NCI-H2227 (cell line): ENCODE data around the gene SNAPC4.

ENCODE experiments used
- DNase-seq: peaks from one replicate; lab custom pipeline; 2025; ENCODE audit not compliant: unreplicated experiment; lab: John Stamatoyannopoulos, UW

Gene SNAPC4

DNA sequence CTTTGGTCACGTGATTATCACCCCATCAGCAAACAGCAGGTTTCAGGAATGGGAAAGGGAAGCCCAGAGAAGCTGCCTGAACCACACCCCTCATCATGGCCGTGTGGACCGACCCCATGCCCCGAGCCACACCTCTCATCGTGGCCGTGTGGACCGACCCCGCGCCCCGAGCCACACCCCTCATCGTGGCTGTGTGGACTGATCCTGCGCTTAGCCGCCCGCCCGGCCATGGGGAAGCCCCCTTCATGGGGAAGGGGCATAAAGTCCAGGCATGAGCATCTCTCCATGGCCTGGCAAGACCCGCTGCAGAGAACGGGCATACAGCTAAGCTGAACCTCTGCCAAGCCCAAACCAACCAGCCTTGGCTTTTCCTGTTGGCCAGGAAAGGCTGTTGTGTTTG, 6.4 kb downstream of the SNAPC4 start:
- DNase-seq: no peak

DNA sequence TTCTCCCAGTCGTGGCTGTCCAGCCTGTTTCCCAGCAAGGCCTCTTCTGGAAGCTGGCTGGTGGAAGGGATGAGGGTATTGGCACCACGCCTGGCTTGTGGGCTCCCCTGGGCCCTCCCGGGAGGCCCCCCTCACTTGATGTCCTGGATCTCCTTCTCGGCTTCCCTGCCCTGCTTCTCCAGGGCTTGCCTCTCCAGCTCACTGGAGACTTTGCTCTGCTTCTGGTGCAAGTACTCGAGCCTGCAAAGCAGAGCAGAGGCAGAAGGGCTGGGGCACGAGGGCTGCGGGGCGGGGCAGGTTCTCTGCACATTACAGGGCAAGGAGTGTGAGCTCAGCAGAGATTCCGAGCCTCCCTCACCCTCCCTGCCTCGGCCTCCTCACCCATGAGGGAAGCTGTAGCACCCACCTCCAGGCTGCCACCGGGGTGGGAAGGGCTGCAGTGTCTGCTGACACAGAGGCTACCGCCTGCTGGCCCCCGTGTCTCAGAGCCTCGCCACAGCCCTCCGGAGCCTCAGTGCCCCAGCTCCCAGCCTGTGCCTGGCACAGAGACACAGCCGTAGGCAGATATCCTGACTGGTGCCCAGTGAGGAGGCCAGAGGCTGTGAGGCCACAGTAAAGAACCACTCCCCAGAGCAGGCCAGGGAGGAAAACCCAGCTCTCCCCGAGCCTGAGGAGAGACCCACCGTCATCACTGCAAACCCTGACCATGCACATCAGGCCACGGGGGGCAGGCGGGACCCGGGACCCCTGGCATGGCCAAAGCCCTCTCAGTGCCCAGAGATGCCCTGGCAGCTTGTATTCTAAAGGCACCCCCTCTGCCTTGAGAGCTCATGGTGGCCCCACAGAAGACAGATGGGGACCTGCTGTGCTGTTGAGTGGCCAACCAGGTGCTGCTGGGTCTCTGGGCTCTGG, 7.2 kb downstream of the SNAPC4 start:
- no peak for DNase-seq

DNA sequence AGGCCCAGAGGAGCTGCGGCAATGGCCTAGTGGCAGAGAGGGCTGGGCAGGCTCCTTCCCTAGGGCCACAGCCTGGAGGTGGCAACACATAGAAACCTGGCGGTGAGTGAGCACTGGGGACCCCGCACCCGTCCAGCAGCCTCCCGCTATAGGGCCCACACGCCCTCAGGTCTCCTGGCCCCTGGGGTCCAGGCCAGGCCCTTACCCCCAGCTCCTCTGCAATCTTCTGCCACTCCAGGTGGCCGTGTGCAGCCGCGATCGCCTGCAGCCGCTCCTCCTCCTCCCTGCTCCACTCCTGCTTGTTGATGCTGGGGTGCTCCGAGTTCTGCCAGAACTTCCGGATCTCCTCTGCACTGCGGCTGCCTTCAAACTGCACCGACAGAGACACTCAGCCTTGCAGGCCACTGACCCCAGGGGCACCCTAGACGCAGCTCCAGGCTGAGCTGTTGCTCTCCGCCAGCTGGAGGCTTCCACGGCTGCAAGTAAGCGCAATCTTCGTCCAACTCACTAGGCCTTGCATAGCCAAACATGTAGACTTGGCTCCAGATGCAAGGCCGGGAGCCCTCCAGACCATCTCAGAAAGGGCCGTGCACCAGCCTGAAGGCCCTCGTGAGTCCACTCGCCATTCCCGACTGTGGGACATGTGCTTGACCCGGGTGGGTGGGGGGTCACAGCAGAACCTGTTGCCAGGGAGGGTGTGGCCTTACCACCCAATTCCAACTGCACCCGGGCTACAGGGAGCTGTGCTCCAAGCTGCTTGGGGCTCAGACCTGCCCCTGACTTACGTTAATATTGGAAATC, 8.0 kb downstream of the SNAPC4 start:
- DNase-seq: no peak

DNA sequence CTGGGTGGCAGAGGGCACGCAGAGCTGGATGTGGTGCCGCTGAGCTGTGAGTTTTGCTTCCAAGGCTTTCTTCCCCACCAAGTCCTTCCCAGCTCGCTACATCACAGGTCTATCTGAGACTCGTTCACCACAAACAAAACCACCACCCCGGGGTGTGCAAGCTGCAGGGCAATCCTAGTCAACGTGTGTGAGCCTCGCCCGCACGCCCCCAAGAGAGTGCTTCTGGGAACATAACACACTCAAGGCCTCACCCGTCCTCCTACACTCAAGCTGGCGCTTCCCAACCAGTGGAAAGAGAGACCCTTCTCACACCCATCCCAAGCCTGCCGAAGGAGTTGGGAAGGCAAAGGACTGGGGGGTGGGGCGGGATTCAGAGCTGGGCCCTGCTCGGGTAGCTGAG, 10.6 kb downstream of the SNAPC4 start:
- no peak for DNase-seq

- DNase-seq: no peak
Observed at GRCh38 chr9:136387217-136387616, 12.8 kb downstream of the SNAPC4 start.

GRCh38 chr9:136386018-136386417, 14.0 kb downstream of the SNAPC4 start:
- DNase-seq: no peak

GRCh38 chr9:136385015-136385414, 15.0 kb downstream of the SNAPC4 start:
- DNase-seq: no peak

DNA sequence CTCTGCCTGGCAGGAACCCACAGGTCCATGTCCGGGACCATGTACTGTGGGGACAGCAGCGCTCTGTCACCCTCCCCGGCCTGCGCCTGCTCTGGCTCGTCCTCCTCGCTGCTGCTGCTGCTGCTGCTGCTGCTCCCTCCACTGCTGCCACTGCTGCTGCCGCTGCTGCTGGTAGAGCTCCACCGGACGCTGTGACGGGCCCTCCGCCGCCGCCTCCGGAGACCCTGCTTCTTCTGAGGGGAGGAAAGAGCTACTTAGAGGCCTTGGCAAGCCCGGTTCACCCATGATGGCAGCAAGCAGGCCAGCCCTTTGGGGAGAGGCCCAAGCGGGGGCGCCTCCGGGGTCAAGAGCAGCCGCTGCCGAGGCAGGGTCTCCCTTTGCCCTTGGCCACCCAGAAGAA, 16.5 kb downstream of the SNAPC4 start:
- no peak for DNase-seq

DNA sequence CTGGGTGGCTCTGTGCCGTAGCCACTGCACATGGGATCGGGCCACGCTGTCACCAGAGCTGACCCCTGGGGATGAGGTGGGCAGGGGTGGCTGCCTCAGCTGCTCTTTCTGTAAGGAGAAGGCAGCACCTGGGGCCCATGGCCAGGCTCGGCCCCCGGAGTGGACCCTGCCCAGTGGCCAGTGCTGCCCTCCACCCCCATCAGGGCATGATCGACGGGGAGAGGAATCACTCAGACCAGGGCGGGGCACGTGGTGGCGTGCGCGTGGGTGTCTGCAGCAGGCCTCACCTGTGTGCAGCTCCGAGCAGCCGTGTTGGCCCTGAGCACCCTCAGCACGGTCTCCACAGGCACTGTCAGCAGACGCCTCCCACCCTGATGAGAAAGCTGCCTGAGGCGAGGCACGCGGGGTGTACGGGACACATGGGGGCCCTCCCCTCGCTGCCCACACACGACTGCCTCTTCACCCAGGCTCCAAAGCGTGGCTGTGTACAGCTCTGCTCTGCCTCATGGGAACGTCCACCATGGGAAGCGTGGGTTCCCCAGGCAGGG, 17.9 kb downstream of the SNAPC4 start:
- DNase-seq: no peak

DNA sequence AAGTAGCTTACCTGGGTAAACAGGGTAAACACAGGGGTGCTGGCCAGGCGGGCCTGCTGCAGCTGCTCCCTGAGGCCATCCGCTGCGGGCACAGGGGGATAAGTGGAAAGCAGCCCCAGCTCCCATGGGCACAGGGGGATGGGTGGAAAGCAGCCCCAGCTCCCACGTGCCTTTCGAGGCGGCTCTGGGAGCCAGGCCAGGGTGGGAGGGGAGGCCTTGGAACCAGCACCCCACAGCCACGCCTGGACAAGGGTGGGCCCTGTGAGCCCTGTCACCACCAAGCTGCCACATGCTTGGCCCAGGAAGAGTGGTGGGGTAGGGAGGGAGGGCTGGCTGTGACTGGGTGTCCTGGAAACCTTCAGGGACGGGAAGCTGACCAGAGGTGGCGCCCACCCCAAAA, 18.7 kb downstream of the SNAPC4 start:
- DNase-seq: no peak

- DNase-seq: no peak
Observed at GRCh38 chr9:136380381-136380780, 19.6 kb downstream of the SNAPC4 start.

DNA sequence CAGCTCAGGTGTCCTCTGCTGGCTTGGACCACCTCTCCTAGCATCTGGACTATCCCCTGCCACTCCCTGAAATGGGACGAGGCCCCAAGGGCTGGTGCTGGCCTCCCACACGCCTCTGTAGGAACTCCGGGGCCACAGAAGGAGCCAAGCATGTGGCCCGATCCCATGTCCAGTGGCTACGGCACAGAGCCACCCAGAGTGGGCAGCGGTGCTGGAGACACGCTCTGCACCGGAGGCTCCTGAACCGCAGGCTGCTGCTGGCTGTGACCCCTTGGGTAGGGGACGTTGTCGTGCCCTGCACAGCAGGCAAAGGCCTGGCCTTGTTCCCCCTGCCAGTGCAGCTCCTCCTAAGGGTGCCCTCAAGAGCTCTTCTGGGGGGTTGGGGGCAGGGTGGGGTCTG, 20.1 kb downstream of the SNAPC4 start:
- no peak for DNase-seq

GRCh38 chr9:136379401-136379800, 20.6 kb downstream of the SNAPC4 start:
- no peak for DNase-seq

DNA sequence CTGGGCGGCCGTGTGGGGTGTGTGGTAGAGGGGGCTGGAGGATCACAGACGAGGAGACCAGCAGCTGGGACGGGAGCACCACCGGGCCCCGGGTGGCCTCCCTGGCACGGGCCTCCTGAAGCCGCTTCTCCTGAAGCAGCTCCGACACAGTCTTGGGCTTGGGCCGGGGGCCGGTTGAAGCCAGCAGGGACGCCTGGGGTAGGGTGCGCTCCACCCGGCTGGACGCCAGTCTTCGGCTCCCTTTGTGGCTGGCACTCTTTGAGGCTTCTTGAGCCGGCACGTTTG, 21.0 kb downstream of the SNAPC4 start:
- no peak for DNase-seq

GRCh38 chr9:136378170-136379002, 21.6 kb downstream of the SNAPC4 start:
- no peak for DNase-seq

- DNase-seq: no peak
Observed at GRCh38 chr9:136377341-136378169, 22.4 kb downstream of the SNAPC4 start.

DNA sequence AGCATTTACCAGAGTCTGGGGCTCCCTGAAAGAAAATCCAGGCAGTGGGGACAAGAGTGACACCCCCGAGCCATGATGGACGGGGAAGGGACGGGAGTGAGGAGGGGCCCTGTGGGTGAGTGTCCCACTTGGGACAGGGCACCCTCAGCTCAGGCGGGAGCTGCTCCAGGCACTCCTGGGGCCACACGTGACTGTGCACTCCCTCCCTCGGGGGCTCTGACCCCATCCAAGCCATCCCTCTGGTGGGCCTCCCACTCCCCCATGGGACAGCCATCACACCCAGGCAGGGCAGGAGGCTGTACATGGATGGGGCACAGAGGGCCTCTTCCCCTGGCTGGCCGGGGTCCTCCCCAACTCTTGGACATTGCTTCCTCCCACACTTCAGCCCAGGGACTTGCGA, 23.5 kb downstream of the SNAPC4 start:
- no peak for DNase-seq

GRCh38 chr9:136375096-136375495, 24.9 kb downstream of the SNAPC4 start:
- DNase-seq: no peak

DNA sequence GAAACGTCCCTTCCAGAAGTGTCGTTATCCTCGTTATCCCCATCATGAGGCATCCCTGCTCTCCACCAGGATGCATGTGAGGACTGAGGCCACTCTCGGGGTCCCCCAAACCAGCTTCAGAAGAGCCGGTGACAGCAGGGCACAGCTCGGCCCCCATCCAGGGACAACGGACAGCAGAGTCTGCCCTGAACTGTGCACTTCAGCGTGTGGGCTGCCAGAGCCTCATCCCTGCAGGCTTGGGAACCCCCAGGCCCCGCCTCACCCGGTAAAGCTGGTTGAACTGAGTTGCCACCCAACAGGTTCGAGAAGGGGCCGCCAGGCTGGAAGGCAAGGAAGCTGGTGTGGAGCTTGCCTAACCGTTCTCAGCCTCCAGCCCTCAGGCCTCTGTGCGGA, 25.8 kb downstream of the SNAPC4 start:
- no peak for DNase-seq
